Suppressor macrophage treated with lipopolysaccharide for 4 hours (primary cell): Measurements from ENCODE around the gene PTPDC1.
A peak's percentile ranks its signal among the peaks of the same experiment; 100 is the strongest.

Experiments
- DNase-seq: peaks from one replicate; pipeline ENCODE4 v3.0.0-alpha.2; 2020

Gene PTPDC1, protein sequence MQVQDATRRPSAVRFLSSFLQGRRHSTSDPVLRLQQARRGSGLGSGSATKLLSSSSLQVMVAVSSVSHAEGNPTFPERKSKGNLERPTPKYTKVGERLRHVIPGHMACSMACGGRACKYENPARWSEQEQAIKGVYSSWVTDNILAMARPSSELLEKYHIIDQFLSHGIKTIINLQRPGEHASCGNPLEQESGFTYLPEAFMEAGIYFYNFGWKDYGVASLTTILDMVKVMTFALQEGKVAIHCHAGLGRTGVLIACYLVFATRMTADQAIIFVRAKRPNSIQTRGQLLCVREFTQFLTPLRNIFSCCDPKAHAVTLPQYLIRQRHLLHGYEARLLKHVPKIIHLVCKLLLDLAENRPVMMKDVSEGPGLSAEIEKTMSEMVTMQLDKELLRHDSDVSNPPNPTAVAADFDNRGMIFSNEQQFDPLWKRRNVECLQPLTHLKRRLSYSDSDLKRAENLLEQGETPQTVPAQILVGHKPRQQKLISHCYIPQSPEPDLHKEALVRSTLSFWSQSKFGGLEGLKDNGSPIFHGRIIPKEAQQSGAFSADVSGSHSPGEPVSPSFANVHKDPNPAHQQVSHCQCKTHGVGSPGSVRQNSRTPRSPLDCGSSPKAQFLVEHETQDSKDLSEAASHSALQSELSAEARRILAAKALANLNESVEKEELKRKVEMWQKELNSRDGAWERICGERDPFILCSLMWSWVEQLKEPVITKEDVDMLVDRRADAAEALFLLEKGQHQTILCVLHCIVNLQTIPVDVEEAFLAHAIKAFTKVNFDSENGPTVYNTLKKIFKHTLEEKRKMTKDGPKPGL

DNA sequence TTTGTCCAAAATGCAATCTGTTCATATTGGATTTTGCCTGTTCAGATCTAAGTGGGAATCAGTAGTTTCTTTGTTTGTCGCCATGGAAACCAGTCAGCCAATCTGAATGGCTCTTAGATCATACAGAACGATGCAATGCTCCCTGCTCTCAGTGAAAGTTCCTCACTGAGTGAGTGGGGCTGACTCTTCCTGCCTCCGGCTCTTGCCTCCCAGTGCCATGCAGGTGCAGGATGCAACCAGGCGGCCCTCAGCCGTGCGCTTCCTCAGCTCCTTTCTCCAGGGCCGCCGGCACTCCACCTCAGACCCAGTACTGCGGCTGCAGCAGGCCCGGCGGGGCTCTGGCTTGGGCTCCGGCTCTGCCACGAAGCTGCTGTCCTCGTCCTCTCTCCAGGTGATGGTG is at the start of gene PTPDC1:
TSS of gene PTPDC1 (plus strand) at position 151 of the 400 bp plus-strand sequence. CDS start at position 218, 67 bp downstream.
- peak; percentile 36 for DNase-seq

DNA sequence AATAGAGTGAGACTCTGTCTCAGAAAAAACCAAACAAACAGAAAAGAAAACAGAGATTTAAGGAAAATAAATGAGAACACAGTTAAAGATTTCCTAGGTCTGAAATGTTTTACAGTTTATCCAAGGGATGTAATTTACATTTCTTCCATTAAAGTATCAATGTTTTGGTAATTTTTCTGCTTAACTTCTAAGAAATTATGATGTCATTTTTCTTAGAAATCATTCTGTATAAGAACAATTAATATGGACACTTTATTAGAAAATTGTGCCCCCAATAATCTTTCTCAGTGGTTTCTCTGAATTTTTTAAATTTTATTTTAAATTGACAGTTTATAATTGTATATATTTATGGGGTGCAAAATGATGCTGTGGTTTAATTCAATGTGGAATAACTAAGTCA is 49.8 kb upstream of the PTPDC1 start:
- DNase-seq: no peak

DNA sequence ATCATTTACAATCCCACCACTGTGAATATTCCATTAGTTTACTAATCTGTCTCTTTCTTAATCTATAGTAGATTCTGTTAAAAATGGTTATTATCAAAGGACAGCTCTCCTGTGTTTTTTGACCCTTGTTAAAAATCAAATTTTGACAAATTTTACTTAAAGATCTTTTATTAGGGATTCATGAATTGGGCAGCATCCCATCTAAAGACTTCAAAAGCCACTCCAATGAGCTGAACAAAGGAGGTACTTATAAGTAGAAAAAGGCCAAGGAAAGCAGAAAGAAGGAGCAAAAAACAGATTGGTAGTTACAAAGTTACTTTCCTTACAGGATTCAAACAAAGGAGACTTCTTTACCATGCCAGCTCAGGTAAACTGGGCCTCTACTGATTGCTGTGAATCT is 44.5 kb upstream of the PTPDC1 start:
- no peak for DNase-seq

DNA sequence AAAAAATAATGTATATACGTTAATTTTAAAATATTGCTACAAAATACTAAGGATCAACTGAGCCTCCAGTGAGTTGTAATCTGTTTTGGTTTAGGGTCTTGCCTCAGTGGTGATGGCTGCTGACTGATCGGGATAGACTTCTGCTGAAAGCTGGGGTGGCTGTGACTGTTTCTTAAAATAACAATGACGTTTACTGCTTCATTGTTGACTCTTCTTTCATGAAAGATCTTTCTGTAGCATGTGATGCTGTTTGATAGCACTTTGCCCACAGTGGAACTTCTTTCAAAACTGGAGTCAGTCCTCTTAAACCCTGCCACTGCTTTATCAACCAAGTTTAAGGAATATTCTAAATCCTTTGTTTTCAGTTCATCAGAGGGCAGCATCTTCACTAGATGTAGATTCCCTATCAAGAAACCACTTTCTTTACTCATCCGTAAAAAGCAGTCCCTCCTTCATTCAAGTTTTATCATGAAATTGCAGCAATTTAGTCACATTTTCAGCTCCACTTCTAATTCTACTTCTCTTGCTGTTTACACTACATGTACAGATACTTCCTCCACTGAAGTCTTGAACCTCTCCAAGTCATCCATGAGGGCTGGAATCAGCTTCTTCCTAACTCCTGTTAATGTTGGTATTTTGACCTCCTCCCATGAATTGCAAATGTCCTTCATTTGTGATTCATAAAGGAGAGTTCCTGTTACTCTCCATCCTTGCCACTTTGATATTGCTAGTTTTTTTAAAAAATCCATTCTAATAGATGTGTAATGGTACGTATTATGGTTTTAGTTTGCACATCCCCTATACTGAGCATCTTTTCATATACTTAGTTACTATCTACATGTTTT is 41.5 kb upstream of the PTPDC1 start:
- DNase-seq: no peak

DNA sequence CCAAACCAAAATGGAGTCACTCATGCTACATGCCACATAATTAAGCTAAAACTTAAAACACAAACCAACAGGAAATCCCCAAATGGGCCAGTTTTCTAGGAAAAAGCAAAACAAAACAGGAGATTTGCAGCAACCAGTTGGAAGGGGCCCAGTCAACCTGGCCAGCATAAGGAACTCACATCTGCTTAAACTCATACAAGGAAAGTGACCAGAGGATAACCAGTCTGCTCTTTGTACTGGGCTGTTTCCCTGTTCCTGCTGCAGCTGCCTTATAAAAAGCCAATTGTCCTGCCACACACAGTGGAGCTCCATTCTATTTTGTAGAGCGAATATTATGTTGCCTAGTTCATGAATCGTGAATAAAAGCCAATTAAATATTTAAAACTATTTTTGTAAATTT is 29.5 kb upstream of the PTPDC1 start:
- no peak for DNase-seq

DNA sequence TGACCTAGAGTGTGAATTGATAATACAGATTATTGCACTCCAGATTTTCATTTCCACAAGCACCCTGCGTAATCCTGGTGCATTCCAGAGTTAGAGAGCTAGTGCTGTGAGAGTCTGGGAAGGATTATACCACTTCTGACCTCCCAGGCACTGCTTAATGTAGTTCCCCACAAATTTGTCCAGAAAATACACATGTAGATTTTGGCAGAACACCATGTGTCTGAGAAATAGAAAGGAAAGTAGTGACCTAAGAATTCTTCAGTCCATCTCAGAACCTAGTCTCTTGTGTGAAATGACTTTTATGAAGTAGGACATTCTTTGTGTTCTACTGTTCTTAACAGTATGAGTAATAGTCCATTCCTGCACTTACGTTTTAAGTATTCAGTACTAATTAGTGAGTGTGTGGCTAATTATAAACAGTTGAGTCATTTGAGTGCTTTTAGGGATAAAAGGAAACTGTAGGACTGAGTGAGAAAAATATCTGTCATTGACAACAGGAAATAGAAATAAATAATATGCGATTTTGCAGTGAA is 27.8 kb upstream of the PTPDC1 start:
- DNase-seq: no peak

DNA sequence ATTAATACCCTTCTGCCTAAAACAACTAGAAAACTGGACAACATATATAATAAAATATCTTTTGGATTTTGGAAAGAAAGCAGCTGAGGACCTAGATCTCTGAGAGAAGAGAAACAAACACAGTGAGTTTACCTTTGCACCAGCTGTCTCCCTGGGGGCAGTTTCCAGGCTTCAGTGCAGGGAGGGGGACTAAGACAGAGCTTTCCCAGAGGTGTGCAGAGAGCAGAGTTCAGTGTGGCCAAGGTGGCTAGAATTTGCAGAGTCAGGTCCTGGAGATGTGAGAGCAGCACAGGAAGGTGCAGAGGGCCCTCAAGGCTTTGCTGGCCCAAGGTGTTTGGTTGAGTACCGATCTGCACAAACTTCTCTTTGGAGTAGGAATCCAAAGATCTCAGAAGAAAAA is 26.3 kb upstream of the PTPDC1 start:
- no peak for DNase-seq

DNA sequence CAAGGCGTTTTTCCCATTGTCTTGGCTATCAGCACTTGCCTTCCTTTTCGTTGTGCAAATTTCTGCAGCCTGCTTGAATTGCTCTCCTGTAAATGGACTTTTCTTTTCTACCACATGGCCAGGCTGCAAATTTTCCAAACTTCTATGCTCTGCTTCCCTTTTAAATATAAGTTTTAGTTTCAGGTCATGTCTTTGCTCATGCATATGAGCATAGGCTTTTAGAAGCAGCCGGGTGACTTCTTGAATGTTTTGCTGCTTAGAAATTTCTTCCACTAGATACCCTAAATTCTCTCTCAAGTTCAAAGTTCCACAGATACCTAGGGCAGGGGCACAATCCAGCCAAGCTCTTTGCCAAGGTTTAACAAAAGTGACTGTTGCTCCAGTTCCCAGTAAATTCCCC is 22.4 kb upstream of the PTPDC1 start:
- no peak for DNase-seq

DNA sequence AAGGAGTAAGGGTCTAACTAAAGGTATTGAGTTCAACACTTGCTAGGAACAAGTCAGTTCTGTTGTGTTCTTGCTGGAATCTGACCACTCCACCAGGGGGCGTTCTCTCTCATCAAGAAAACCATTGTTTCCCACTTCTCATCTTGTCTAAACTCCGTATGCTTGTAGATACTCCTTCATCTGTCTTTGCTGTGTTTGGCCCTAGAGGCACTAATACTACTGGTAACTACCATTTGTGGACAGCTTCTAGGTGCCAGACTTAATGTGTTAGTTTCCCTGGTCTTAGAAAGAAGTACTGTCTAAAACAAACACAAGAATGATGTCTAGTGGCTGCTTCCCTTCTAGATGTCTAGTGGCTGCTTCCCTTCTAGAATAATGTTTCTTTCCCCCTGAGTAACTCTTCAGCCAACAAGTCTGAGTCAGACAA is 18.7 kb upstream of the PTPDC1 start:
- peak; percentile 80 for DNase-seq

DNA sequence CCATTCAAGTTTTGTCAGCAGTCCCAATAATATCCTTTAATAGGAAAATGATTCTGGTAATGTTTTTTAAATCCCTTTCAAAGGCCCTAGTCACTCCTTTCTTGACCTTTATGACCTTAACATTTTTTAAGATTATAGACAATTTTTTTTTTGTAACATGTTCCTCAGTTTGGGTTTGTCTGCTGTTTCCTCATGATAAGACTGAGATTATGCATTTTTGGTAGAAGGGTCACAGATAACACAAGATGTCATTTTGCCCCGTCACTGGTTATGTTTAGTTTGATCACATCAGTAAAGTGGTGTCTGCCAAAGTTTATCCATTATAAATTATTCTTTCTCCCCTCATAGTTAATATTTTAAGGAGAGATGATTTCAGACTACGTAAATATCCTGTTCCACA is 16.0 kb upstream of the PTPDC1 start:
- no peak for DNase-seq

DNA sequence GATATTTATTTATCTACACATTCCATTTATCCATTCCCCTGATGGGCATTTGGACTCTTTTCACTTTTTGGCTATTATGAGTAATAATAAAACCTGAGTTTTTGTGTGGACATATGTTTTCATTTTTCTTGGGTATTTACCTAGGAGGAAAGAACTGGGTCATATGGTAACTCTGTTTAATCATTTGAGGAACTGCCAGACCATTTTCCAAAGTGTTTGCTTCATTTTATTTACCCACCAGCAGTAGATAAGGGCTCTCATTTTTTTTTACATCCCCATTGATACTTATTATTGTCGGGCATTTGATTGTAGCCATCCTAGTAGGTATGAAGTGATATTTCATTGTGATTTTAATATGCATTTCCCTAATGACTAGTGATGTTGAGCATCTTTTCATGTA is 7.7 kb upstream of the PTPDC1 start:
- DNase-seq: no peak

DNA sequence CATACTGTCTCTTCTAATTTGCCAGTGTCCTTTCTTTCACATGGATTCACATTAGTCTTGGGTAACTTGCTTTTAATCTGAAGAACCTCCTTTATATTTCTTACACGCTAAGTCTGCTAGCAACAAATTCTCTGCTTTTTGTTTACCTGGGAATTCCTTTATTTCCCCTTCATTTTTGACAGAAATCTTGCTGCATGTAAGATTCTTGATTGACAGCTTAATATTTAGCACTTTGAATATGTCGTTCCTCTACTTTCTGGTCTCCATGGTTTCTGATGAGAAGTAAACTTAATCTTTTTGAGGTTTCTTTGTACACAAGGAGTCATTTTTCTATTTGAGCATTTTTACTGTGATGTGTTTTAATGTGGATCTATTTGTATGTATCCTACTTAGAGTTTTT is 6.2 kb upstream of the PTPDC1 start:
- DNase-seq: no peak

DNA sequence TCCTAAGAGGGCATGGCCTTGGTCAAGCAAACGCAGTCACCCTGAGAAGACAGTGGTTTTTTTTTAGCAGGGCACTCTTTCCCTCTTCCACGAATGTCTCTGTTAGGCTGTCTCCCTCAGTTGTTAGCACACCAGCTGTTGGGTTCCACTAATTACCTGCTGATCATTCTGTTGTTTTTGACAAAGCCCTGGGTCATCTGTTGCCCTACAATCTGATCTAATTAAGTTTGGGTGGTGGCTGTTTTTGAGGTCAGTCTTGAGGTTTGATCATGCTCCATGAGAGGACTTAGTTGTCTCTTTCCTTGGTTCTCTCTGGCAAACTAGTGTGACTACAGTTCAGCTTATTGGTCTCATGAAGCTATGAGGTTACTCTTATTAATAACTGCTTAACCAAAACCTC is 5.0 kb upstream of the PTPDC1 start:
- DNase-seq: no peak

DNA sequence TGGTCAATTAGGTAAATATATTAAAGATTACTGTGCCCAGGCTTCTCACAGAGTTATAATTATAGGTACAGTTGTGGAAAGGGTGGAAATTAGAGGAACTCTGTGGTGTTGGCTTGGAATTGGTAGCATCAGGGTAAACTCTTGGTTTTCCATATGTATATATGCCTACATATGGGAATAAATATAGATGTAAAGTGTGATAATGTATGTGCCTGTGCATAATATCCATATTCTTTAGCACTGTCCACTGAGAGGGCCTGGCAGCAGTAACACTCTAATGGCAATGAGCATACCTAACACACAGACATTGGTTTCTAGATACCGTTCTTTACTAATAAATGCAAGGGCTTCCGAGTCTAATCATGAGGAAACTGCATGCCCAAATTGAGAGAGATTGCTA is 4.0 kb upstream of the PTPDC1 start:
- DNase-seq: no peak

DNA sequence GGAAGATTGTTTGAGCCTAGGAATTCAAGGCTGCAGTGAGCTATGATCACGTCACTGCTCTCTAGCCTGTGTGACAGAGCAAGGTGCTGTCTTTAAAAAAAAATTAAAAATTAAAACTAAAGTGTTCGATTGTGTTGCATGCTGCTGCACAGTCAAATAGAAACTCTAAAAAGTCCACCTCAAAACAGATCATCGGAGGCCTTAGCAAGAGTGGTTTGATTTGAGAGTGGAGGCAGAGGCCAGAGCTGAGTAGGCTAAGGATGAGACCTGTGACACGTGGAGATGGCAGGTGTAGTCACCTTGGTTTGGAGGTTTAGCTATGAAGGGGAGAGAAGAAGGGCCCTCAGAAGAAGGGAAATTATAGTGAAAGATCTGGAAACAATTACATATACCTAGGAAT is 2.8 kb upstream of the PTPDC1 start:
- no peak for DNase-seq

DNA sequence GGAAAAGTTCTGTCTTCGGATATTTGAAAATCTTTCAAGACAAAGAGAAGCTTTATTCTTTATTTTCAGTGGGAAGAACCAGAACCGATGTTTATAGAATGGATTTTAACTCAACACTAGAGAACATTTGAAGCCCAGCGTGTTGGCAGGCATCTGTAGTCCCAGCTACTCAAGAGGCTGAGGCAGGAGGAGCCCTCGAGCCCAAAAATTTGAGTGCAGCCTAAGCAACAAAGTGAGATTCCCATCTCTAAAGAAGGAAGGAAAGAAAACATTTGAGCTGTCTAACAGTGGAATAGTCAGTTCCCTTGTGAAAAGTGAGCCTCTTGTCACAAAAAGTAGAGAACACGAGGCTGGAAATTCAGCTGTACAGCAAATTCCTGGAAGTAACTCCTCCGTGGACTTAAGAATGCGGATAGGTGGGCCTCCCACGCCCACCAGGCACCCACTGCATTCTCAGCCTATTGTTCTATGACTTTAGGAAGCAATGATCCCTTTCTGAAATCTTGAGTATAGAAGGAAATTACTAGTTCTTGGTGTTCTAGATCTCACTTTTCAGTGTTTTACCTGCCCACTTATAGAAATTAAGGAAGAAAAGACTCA is 2.3 kb upstream of the PTPDC1 start:
- DNase-seq: no peak

DNA sequence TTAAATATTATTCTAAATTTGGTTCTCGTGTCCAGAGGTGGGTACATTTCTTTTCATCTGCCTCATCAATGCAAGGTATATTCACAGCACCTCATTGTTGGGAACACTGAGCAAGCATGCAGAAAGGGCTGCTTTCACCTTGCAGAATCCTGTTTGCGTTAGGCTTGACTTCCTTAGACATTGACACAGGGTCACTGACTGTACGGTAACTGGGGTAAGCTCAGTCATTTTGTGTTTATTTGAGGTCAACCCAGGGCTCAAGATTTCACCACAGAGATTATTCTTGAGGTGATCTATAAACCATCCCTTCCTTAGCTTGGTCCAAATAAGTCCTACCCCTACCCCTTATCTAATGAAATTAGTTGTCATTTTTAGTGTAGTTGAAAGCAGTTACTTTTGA is 1.7 kb upstream of the PTPDC1 start:
- DNase-seq: no peak

DNA sequence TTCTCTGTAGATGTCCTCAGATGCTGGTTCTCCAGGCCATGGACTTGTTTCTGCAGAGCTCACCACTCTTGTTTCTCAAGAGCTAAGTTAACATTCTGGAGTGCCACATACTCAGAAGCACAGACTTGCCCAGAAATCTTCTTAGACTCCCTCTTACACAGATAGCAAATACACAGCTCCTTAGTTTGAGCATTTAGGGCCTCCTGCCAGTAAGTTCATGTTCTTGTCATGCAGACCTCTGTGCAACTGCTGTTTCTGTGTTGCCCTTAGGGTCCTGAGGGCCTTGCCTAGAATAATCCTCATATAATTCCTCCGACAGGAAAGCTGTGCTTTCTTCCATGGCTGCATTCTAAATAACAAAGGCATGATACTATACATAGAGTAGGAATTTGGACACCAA is 1.3 kb upstream of the PTPDC1 start:
- no peak for DNase-seq

DNA sequence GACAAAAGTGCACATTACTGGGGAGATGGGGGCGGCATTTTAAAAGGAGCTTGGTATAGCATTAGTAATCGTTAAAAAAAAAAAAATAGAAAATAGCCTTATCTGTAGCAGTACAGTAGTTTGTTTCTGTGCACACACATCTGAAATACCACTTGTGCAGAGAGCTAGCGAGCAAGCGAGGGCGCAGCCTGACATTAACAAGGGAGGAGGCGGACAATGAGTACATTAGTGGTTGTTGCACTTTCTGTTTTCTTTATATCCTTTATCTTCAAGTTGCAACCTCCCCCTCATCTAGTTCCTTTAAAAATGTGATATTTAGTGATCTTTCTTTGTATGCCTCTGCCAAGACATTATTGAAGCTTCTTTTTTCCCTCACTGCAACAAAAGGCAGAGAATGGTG is 880 bp upstream of the PTPDC1 start:
- no peak for DNase-seq

DNA sequence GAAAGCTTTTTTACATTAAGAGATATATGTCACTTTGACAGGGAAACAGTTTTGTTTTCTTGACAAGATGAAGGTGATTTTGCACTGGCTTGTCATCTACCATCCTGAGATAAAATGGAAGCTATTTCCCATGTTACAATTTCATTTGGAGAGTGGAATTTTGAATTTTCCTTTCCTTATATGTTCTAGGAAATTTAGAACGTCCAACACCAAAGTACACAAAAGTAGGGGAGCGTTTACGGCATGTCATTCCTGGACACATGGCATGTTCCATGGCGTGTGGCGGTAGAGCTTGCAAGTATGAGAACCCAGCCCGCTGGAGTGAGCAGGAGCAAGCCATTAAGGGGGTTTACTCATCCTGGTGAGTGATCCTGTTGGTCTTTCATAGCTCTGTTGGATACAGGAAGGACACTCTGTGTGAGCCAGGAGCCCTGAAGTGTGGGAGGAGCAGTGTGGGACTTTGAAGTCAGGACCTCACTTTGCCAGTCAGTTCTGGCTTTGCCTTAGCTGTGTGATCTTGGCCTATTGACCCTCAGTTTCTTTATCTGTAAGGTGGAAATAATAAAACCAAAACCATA is 887 bp downstream of the PTPDC1 start:
- DNase-seq: no peak

DNA sequence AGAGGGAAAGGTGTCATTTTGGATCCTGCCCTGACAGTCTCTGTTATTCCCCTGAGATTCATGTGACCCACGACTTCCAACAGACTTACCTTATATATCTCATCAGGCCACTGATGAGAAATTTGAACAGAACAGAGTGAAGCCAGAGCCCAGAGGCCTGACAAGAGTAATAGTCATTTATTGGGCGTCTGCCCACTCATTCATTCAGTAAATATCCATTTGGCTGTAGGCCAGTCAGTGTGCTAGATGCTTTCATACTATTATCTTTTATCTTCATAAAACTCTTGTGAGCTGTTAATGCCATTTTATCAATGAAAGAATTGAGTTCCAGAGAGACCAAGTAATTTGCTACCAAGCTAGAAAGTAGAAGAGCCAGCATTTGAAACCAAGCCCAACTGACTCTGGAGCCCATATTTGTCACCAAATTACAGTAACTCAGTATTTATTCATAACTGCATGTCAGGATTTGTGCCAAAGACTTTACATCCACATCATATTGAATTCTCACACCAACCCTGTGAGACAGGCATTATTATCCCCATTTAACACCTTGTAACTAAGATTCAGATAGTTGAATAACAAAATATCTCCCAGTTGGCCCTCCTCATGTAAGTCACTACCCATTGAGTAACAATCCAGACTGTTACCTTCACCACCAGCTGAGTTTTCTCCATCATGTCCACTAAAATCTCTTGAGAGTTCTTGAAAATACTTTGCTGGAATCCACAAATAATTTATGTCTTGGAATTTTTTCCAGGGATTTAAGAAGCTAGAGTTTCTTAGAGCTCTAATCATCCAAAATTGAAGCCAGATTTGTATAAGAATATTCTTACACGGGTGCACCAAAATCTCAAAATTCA is 2.5 kb downstream of the PTPDC1 start:
- no peak for DNase-seq
